Embryonic facial prominence (tissue), 1 donor: ENCODE data around the gene HAL.

Experiments used
- DNase-seq: peaks from one replicate; pipeline ENCODE4 v3.0.0-alpha.2; 2016; ENCODE audit errors: extremely low spot score

Gene HAL, protein sequence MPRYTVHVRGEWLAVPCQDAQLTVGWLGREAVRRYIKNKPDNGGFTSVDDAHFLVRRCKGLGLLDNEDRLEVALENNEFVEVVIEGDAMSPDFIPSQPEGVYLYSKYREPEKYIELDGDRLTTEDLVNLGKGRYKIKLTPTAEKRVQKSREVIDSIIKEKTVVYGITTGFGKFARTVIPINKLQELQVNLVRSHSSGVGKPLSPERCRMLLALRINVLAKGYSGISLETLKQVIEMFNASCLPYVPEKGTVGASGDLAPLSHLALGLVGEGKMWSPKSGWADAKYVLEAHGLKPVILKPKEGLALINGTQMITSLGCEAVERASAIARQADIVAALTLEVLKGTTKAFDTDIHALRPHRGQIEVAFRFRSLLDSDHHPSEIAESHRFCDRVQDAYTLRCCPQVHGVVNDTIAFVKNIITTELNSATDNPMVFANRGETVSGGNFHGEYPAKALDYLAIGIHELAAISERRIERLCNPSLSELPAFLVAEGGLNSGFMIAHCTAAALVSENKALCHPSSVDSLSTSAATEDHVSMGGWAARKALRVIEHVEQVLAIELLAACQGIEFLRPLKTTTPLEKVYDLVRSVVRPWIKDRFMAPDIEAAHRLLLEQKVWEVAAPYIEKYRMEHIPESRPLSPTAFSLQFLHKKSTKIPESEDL

DNA sequence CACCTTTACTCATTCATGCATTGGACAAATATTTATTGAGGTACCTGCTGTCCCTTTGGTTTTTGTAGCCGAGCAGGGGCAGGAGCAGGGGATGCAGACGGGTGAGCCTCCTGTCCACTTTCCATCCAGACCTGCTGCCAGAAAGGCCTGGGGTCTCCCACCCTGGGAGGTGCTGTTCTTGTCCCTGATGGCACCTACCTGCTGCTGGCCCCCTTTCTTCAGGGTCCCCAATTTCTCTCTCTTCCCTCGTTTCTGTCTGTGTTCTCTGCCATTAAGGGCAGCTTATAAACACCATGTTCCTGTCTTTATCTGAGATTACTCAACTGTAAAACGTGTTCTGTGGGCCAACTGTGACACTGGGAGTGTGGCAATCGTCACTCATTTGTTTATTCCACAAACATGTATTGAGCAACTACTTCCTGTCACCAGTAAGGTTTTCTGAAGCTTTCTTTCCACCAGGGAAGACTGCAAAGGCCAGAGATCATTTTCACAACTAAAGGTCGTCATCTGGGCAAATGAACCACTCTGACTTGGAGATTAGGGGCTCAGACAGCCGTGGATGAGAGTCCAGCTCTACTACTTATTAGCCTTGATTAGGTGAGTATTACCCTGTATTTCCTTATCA is at the start of gene HAL:
Gene HAL, minus strand, starts transcription at position 311 of the 625 bp plus-strand sequence. CDS start 434 bp downstream, outside the sequence.
- DNase-seq = no peak

DNA sequence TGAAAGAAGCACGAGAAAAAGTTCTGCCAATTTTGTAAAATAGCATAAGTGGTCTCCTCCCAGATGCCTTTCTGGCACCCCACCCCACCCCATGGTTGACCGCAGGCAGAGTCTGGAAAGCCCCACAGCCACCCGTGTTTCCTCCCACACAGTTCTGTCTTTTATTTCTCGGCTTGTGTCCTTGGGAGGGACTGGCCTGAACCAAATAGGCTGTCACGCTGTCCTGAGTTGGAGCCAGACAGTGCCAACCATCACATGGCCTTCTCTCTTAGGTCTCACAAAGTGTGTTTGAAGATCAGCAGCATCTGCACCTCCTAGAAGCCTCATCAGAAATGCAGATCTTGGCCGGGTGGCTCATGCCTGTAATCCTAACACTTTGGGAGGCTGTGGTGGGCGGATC is 49.4 kb upstream of the HAL start:
- DNase-seq = no peak

DNA sequence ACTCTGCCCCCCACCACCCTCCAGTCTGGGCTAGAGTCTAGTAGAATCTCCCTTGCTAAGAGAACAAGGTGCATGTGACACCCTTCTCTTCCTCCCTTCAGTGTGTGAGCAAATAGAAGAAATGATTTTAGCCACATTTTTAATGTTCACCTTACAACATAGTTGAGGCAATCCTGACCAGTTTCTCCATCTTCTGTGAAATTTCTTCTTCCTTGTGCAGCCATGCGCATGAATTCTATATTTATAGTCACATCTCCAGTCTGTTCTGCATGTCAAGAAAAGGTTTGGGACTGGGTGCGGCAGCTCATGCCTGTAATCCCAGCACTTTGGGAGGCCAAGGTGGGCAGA is 48.8 kb upstream of the HAL start:
- no peak for DNase-seq

DNA sequence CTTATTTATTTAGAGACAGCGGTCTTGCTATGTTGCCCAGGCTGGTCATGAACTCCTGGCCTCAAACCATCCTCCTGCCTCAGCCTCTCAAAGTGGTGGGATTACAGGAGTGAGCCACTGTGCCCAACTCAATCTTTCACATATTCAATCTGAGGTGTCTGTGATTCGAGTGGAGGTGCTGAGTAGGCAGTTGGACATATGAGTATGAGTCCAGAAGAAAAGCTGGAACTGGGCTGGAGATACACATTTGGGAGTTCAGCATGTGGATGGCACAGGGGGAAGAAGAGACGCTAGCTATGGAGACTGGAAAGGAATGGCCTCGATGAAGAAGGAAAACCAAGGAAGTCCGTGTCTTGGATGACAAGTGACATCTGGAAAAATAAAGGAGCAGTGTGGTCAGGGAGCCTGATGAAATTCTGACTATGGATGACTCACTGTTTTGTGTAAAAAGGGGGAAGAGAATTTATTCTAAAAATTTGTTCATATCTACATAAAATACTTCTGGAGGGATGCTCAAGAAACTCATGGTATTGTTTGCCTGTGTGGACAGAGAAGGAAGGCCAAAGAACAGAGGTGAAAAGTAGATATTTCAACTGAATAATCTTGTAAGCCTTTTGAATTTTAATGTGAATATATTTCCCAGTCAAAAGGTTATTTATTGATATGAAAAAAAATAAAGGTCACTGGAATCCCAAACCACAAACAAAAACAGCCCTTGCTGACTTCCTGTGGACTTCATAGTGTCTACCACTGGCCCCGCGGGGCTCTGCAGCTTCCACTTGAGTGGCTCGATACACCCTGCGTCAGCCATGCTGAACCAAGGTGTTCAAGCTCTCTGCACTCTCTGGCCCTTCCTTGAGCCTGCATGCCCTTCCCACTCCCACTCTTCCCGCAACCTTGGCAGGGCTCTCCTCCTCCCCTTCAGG is 48.1 kb upstream of the HAL start:
- DNase-seq = no peak

DNA sequence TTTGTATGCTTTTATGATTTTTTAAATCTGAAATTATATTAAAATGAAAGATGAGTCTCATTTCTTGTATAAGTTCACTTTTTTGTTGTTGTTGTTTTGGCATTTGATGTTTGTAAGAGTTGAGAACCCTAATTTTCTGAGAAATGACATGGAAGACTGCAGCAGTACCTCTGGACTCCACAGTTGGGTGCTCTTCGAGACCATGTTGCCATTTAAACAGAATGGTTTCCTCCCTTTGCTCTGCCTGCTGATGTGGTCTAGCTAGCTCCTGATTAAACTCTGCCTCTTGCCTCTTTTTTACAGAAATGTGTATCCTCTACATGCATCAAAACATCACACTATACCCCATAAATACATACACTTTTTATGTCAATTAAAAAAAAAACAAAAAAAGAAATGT is 45.0 kb upstream of the HAL start:
- DNase-seq = no peak

DNA sequence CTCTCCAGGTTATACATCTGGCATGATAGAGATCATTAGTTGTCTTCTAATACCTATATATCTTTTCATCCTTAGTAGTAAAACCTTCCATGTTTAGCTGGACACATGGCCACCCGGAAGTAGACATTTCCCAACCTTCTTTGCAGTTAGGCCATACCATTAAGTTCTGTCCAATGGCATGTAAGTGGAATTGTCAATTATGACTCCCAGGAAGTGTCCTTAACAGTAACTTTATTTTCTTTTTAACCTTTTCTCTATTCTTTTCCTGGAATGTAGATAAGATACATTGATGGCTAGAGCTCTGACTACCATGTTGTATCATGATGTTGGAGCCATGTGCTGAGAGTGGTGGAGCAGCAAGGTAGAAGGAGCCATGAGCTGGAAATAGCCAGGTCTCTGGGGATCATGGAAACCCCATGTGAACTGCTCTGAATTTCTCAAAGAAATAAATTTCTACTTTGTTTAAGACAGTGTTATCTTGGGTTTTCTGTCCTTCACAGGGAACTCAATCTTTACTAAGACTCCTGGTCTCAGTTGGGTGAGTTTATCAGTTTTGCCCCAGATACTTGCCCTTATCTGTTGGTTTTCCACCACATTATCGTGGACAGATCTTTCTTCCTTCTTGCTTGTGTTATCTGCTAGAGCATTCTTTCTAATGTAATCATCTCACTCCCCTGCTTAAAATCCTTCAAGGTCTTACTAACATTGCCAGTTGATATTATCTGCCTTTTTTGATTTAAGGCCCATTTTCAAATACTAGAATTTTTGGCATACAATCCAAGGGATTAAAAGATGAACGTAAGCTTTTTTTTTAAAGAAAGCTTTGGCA is 44.4 kb upstream of the HAL start:
- no peak for DNase-seq

DNA sequence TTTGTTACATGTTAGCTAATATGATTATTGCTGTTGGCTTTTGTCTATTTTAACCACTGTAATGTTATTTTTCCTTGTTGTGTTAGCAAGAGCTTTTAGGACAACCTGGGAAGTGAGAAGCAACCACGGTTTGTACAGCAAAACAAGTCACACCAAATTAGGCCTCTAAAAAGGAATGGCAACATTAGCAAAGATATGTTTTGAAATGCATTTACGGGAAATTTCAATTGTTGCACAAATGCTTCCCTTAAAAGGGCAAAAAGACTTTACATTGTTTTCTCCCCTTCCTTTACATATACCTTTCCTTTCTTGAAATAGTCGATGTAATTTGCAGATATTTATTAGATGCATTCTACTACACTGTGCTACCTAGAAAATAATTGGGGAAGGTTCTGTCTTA is 43.4 kb upstream of the HAL start:
- no peak for DNase-seq

DNA sequence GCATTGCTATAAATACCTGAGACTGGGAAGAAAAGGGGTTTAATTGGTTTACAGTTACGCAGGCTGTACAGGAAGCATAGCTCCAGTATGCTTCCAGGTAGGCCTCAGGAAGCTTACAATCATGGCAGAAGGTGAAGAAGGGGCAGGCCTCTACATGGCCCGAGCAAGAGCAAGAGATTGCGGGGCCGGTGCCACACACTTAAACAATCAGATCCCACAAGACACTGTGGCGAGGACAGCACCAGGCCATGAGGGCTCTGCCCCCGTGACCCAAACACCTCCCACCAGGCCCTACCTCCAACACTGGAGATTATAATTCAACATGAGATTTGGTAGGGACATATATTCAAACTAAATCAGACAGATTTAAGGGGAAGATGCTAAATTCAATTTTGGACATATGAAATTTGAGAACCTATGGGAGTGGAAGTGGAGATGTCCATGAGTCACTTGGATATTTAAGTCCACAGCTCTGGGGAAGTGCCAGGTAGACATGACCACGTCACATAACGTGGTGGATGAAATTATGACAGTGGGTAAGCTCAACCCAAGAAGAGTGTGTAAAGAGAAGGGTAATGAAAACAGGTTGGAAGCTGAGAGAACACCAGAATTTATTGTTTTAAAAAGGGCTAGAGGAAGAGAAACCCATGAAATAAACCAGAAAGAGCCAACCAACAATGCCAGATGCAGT is 40.8 kb upstream of the HAL start:
- no peak for DNase-seq

DNA sequence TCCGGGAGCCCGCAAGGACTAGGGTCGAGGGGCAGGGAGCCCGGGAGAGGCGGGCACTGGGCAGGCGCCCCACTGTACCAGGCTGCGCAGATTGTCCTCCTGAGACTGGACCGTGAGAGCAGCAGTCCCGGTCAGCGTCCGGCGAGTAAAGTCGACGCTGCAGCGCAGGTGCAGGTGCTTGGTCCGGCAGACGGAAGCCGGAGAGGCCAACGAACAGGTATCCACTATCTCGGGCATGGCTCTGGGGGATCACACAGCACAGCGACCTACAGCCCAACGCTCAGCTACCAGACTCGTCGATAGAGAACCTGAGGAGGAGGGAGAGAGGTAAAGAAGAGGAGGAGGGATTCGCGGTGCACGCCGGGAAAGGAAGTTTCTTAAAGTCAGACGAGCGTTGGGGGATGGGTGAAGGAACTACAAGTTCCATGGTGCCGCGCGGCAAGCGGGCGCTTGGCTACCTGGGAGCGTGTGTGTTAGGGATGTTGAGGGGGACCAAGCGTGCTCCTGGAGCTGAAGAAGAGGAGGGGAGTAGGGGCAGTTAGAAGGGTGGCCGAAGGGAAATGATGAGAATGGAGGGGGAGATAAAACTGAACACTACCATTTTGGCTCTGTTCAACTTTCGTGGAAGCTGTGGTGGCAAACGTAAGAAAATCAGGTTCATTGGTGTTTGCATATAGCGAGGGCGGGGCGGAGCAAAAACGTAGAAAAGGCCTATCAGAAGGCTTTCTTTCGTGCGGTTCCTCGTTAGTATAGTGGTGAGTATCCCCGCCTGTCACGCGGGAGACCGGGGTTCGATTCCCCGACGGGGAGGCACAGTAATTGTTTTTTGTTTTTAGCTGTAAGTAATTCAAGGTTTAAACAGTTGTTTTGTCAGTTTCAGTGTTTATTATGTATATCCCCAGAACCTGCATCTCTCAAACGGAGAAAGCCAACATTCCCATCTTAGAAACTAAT is 39.4 kb upstream of the HAL start, which contains the start of gene LTA4H:
Gene LTA4H, minus strand, starts transcription at position 305 of the 954 bp plus-strand sequence. Its CDS starts 68 bp downstream, at position 237.
- peak; percentile 99 for DNase-seq

DNA sequence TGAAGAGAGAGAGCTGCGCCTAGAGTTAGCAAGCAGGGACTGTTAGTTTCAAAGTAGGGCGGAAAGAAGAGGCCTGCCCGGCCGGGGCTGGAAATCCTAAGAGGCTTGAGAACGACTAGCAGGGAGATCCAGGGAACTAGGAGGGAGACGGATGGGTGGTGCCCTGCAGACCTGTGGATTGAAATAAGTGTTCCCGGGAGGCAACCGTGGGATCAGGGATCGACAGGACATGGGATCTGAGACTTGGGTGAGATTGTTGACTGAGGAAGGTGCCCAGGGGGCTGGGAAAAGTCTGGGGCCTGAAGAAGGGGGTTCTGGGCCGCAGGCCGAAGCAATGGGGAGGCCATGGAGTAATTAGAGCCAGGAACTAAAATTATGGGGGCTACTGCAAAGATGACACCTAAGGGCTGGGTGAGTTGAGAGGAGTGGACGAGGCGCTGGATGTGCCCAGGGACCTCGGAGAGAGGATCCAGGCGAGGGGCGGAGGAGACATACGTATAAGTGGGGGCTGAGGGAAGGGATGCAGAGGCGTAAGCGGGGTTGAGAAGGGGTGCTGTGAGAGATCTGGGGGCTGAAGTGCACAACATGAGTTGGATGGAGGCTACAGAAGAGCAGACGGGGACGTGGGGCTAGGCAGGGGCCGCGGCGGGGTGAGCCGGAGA is 38.6 kb upstream of the HAL start:
- peak; percentile 8 for DNase-seq

DNA sequence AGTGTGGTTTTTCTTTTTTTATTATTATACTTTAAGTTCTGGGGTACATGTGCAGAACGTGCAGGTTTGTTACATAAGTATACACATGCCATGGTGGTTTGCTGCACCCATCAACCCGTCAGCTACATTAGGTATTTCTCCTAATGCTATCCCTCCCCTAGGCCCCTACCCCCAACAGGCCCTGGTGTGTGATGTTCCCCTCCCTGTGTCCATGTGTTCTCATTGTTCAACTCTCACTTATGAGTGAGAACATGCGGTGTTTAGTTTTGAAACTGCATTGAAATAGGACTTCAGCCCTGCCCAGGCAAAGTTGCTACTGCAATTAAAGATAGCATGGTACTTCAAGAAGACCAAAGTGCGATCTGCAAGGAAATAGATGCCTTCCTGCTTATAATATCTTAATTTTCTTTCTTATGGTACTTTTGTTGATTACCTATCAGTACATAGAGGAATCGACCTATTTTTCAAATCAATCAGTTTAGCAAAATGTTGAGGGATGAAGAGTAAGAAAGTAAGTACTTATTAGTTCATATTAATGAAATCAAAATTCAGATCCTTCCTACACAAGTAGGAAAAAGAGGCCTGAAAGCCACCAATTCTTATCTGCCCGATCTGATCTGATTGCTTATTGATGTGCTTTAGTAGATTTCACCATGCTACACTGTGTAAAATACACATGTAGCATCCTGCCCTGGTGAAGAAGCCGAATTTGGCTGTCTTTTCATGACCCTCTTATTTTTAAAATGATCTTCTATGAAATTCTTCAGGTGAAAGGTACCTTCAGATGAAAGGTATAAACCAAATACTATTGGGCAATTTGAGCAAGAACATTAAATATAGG is 37.6 kb upstream of the HAL start:
- no peak for DNase-seq

DNA sequence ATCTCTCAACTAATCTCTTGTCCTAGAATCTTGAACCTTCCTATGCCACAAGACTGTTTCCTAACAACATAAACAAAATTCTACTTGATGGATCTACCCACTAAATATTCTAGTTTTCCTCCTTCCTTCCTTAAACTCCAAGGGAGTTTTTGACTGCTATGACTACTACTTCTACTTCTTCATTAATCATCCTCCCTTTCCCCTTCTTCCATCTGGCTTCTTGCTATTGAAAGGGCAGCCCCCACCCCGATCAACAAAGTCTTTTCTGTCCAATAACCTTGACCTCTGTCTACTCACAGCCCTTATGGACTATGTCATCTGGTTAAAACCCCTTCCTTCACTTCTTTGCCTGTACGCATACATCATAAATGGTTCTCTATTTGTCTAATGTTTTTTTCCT is 33.7 kb upstream of the HAL start:
- no peak for DNase-seq

DNA sequence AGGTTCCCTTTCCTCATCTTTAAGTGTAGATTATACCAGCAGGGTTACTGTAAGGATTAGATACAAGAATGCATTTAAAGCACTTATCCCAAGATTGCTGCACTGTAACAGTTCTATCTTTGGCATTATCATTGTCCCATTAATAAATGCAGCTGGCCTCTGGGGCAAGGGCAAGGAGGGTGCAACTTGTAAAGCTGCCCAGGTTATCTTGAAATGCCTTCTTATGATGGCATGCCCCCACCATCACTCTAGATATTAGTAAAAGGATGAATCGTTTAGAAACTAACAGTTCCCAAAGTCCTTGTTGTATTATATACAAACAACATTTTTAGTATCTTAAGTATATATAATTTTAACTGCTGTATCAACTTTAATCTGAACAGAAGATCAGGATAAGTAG is 32.4 kb upstream of the HAL start:
- DNase-seq = no peak

DNA sequence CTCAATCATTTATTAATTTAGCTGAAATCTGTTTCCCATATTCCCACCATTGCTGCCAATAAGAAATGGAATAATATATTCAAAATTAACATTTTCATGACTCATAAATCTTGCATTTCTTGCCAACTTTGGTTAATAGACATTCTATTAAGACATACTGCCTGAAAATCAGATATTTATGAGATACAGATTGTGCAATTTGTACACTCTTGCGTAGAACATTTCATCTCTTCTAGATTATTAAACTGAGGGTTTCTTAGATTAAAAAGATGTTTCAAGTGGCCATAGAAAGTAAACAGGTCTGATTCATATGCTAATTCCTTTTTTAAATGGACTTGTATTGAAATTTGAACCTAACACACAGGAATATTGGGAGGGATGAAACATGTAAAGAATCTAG is 30.2 kb upstream of the HAL start:
- no peak for DNase-seq

DNA sequence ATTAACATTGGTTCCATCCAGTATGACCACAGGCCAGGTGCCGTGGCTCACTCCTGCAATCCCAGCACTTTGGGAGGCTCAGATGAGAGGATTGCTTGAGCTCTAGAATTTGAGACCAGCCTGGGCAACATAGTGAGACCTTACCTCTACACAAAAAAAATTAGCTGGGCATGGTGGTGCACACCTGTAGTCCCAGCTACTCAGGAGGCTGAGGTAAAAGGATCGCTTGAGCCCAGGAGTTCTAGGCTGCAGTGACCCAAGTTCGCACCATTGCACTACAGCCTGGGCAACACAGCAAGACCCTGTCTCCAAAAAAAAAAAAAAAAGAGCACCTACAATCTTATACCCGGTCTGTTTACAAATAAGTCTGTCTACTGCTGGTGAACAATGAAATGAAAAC is 29.4 kb upstream of the HAL start:
- no peak for DNase-seq

DNA sequence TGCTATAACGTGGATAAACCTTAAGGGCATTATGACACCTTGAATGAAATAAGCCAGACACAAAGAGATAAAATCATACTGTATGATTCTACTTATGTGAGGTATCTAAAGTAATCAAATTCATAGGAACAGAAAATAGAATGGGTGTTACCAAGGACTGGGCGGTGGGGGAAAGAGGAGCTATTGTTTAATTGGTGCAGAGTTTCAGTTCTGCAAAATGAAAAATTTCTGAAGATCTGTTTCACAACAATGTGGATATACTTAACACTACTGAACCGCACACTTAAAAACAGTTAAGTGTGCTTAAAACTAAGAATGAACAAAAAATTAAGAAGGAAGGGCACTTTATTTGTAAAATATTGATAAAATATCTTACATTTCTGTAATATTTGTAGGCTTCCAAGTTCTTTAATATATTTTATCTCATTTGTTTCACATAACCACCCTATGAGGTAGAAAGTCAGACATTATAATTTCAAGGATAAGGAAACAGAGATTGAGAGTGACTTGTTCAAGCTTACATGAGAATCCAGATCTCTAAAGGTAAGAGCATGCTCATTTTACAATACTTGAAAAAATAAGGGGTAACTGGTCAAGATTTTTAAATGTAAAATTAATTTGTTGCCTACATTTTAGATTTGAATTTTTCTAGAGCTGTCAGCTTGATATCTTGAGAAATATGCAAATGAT is 24.3 kb upstream of the HAL start:
- DNase-seq = no peak

DNA sequence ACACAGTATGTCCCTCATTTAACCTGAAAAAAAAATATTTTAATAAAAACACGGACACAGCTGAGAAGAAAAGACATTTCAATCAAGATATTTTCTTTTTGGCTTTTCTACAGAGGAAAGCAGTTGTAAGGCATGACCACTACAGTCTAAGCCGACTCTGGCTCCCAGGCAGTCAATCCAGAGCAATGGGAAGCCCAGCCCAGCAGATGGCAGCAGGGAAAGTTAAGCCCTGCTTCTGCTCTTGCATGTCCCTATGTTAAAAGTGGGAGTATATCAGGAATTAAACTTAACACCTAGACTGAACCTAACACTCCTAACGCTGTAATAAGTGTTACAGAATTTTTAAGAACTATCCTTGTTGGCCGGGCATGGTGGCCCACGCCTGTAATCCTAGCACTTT is 19.5 kb upstream of the HAL start:
- no peak for DNase-seq
